ENCODE measurements around the gene NPSR1. TPM values are rescaled to one million over a fixed set of nuclear protein-coding genes. Genes with fewer than 3 reads are reported as not detected.

NPSR1 gene
- total and polyA plus RNA-seq, 9 of the 15 experiments (the other 6 are each of a cell fraction or from before 2014, with no cell fraction given), result not detected

DNA sequence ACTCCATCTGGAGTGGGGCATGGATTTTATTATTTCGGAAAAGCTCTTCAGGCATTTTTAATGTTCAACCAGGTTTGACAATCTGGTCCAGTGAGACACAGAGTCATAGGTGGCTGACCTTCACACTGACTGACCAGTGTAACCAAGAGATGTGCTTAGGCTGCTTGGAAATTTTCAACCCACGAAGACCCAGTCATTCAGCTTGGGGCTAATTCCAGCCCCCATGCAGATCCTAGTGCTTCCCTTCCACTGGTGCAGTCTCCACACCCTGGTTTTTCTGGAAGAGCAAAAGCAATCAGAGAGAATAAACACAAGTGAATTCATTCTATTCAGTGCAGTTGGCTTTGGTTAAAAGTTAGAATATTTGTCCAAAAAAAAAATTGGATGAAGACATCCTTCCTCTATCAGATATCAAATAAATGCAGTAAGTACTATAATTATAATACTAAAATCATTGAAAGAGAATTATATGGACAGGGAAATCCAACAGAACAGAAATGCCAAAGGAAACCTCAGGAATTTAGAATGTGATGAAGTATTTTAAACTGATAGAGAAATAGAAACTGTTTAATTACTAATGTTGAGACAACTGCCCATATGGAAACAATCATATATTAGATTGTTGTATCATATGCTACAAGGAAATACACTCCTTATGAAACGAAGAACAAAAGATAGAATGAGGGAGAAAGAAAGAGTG lies 178.0 kb downstream of the NPSR1 start (continued):
- TF ChIP-seq, protein P1, sequence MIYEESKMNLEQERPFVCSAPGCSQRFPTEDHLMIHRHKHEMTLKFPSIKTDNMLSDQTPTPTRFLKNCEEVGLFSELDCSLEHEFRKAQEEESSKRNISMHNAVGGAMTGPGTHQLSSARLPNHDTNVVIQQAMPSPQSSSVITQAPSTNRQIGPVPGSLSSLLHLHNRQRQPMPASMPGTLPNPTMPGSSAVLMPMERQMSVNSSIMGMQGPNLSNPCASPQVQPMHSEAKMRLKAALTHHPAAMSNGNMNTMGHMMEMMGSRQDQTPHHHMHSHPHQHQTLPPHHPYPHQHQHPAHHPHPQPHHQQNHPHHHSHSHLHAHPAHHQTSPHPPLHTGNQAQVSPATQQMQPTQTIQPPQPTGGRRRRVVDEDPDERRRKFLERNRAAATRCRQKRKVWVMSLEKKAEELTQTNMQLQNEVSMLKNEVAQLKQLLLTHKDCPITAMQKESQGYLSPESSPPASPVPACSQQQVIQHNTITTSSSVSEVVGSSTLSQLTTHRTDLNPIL (CRISPR knock-in tag; IDR thresholded peaks at IDR 0.05), result no peak
- TF ChIP-seq MEF2A (IDR thresholded peaks at IDR 0.05; ENCODE audit: control insufficient read depth, low read depth, low read length) (no peak), CREBBP (IDR thresholded peaks at IDR 0.05; ENCODE audit: low read depth, low read length) (no peak), KLF10 (CRISPR knock-in tag; IDR thresholded peaks at IDR 0.05) (no peak)

DNA sequence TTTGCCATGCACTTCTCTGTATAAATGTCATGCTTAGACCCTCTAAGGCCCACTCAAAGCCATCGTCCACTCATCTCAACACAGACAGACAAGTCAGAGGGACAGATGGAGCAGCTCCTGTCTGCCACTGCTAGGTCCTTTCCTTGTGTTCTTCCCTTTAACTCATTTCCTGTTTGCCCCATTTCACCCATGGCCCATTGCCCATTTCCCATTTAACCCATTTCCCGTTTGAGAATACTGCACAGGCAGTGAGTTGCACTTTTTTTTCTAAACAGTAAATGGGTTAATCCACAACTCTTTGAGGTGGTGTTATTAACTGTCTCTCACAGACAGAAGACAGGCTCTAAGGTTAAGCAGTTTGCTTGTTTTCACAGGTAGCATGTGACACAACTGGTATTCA lies 179.3 kb downstream of the NPSR1 start:
- no peak for FAIRE-seq
- in situ Hi-C loops (cut with MboI), result no loop called here
- no peaks in the 10 kb centered on the region for H3K4me1 ChIP-seq (replicated peaks in 1 of 2; ENCODE audit: control insufficient read depth in 2 of 2, insufficient read depth in 2 of 2, low read length in 2 of 2)
- ChIA-PET POLR2A (interaction anchor here (0.7 kb wide), 1 partner anchor 10 kb away, joined by 3 read pairs; no protein-coding TSS in a partner anchor), CTCF (ENCODE audit: low intra/inter-chr PET ratio) (no interaction called here)
- H3K9me3 ChIP-seq (replicated peaks; ENCODE audit: control insufficient read depth, insufficient read depth, low read depth, low read length), result no peaks in the 10 kb centered on the region
- peak overlapping the region; percentile 62; the same call in 1 of the 2 replicates for H2AFZ ChIP-seq (ENCODE audit: low read depth, low read length)
- H3K9ac ChIP-seq (ENCODE audit: insufficient read depth in 1 of 2, low read depth in 2 of 2, low read length in 2 of 2), result no peak overlapping the region
- H3K36me3 ChIP-seq (ENCODE audit: control insufficient read depth, insufficient read depth, low read length), result no peaks in the 10 kb centered on the region
- ATAC-seq, result no peak
- no peaks in the 10 kb centered on the region; a peak in 1 of 5 replicates for H3K27me3 ChIP-seq (ENCODE audit: control insufficient read depth in 2 of 2, insufficient read depth in 2 of 2, low read length in 2 of 2)
- DNase-seq (ENCODE audit: extremely low read depth in 1 of 4, low spot score in 3 of 4), result no peak
- no peak overlapping the region for H3K4me3 ChIP-seq
- no TSS peak for BruUV-seq (replicated peaks)
- H3K27ac ChIP-seq (ENCODE audit: extremely low read depth, low read depth, low read length), result no peak overlapping the region
- intact Hi-C loops (cut with micrococcal nuclease), result no loop called here
- WGBS (ENCODE audit: insufficient coverage, low coverage, missing lambda C conversion rate), result 4% methylated on average over 2 of the region's 2 CpGs
- no peaks in the 10 kb centered on the region for H3K9me1 ChIP-seq (ENCODE audit: control insufficient read depth, insufficient read depth, low read length)
- H4K20me1 ChIP-seq (replicated peaks; ENCODE audit: control insufficient read depth, insufficient read depth, low read length), result no peaks in the 10 kb centered on the region
- H3K4me2 ChIP-seq (ENCODE audit: insufficient read depth, low read length), result no peak overlapping the region
- H3K79me2 ChIP-seq (ENCODE audit: control insufficient read depth, insufficient read depth, low read length), result no peaks in the 10 kb centered on the region
- TF ChIP-seq RHOXF2B (CRISPR knock-in tag; conservative IDR thresholded peaks at IDR 0.05), result no peak
- TF ChIP-seq PCBP2 (IDR thresholded peaks at IDR 0.05; ENCODE audit: low read depth, low read length, poor library complexity, severe bottlenecking), result no peak
- TF ChIP-seq, protein P2, sequence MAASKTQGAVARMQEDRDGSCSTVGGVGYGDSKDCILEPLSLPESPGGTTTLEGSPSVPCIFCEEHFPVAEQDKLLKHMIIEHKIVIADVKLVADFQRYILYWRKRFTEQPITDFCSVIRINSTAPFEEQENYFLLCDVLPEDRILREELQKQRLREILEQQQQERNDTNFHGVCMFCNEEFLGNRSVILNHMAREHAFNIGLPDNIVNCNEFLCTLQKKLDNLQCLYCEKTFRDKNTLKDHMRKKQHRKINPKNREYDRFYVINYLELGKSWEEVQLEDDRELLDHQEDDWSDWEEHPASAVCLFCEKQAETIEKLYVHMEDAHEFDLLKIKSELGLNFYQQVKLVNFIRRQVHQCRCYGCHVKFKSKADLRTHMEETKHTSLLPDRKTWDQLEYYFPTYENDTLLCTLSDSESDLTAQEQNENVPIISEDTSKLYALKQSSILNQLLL (CRISPR knock-in tag; IDR thresholded peaks at IDR 0.05; ENCODE audit: borderline replicate concordance), result no peak
- TF ChIP-seq TAF7 (tag; IDR thresholded peaks at IDR 0.05), result no peak
- TF ChIP-seq U2AF2 (optimal IDR thresholded peaks at IDR 0.05; ENCODE audit: low read depth, low read length), result no peak
- no peak for TF ChIP-seq ZNF668 (CRISPR knock-in tag; IDR thresholded peaks at IDR 0.05)
- no peak for TF ChIP-seq KLF6 (CRISPR knock-in tag; IDR thresholded peaks at IDR 0.05; ENCODE audit: borderline replicate concordance)
- no peak for TF ChIP-seq MCM2 (IDR thresholded peaks at IDR 0.05; ENCODE audit: low read depth)
- no peak for TF ChIP-seq ETV5 (CRISPR knock-in tag; IDR thresholded peaks at IDR 0.05; ENCODE audit: low read depth)

Data from K562 (cell line).